ENCODE data around the gene PARD3. TPM values are rescaled to one million over a fixed set of nuclear protein-coding genes. Genes with fewer than 3 reads are reported as not detected.

The PARD3 gene
- total and polyA plus RNA-seq, 2 donors from 2014 or later, result 21.1 to 47.5 TPM

GRCh38 chr10:34523017-34523767 is 291.9 kb downstream of the PARD3 start:
- Histone ChIP-seq H3K9ac (ENCODE audit: low read length in 3 of 3) (no peak overlapping the region), H3K27me3 (ENCODE audit: control insufficient read depth, insufficient read depth, low read length) (no peaks in the 10 kb centered on the region), H3K9me3 (ENCODE audit: control insufficient read depth in 2 of 3, insufficient read depth in 1 of 3, low read length in 3 of 3) (no peaks in the 10 kb centered on the region), H3K4me3 (ENCODE audit: low read length in 3 of 3) (no peak overlapping the region), H3K36me3 (ENCODE audit: control insufficient read depth in 2 of 3, insufficient read depth in 3 of 3, low read length in 3 of 3) (no peaks in the 10 kb centered on the region), H3K27ac (ENCODE audit: low read depth in 2 of 2, low read length in 2 of 2) (no peak overlapping the region), H3K4me1 (ENCODE audit: control insufficient read depth in 2 of 3, insufficient read depth in 2 of 3, low read depth in 1 of 3, low read length in 3 of 3) (peaks cover 0 to 6% (median 3%) of the 10 kb centered on the region in 3 donors)
- TF ChIP-seq, protein P1, sequence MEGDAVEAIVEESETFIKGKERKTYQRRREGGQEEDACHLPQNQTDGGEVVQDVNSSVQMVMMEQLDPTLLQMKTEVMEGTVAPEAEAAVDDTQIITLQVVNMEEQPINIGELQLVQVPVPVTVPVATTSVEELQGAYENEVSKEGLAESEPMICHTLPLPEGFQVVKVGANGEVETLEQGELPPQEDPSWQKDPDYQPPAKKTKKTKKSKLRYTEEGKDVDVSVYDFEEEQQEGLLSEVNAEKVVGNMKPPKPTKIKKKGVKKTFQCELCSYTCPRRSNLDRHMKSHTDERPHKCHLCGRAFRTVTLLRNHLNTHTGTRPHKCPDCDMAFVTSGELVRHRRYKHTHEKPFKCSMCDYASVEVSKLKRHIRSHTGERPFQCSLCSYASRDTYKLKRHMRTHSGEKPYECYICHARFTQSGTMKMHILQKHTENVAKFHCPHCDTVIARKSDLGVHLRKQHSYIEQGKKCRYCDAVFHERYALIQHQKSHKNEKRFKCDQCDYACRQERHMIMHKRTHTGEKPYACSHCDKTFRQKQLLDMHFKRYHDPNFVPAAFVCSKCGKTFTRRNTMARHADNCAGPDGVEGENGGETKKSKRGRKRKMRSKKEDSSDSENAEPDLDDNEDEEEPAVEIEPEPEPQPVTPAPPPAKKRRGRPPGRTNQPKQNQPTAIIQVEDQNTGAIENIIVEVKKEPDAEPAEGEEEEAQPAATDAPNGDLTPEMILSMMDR (IDR thresholded peaks at IDR 0.05; ENCODE audit: borderline replicate concordance, extremely low read depth, insufficient read depth), result no peak
- DNase-seq, result no peak
- no peak for FAIRE-seq
- intact Hi-C loops (cut with DNase I), result no loop called here

DNA sequence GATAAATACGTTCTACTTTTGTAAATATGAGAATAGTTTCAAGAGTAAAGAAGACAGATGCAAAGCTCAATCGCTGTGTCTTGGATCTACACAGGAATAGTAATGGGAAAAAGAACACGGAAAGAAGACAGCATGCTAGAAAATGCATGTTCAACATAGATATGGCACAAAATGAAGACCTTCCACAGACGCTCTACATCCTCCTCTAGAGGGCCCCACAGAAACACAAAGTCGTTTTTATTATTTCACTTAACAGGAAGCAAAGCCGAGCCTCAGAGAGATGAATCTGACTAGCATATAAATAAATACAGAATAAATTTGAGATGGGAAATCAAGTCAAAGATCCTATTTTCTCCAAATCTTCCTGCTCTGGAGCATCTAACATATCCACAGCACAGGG is 292.6 kb downstream of the PARD3 start:
- peak in 1 of 5 donors; percentile 45 for DNase-seq
- Histone ChIP-seq H3K4me1 (ENCODE audit: control insufficient read depth in 2 of 3, insufficient read depth in 2 of 3, low read depth in 1 of 3, low read length in 3 of 3) (peaks cover 0 to 5% (median 3%) of the 10 kb centered on the region in 3 donors), H3K27ac (ENCODE audit: low read depth in 2 of 2, low read length in 2 of 2) (no peak overlapping the region), H3K4me3 (ENCODE audit: low read length in 3 of 3) (no peak overlapping the region), H3K27me3 (ENCODE audit: control insufficient read depth, insufficient read depth, low read length) (no peaks in the 10 kb centered on the region), H3K9ac (ENCODE audit: low read length in 3 of 3) (no peak overlapping the region), H3K9me3 (ENCODE audit: control insufficient read depth in 2 of 3, insufficient read depth in 1 of 3, low read length in 3 of 3) (no peaks in the 10 kb centered on the region), H3K36me3 (ENCODE audit: control insufficient read depth in 2 of 3, insufficient read depth in 3 of 3, low read length in 3 of 3) (no peaks in the 10 kb centered on the region)
- intact Hi-C loops (cut with DNase I), result no loop called here
- TF ChIP-seq, protein P1 (IDR thresholded peaks at IDR 0.05; ENCODE audit: borderline replicate concordance, extremely low read depth, insufficient read depth), result peak; percentile 14
- no peak for FAIRE-seq

GRCh38 chr10:34520510-34520909 is 294.6 kb downstream of the PARD3 start:
- TF ChIP-seq, protein P1 (IDR thresholded peaks at IDR 0.05; ENCODE audit: borderline replicate concordance, extremely low read depth, insufficient read depth), result no peak
- intact Hi-C loops (cut with DNase I), result no loop called here
- FAIRE-seq (no peak), DNase-seq (no peak)
- Histone ChIP-seq H3K4me1 (ENCODE audit: control insufficient read depth in 2 of 3, insufficient read depth in 2 of 3, low read depth in 1 of 3, low read length in 3 of 3) (no peaks in the 10 kb centered on the region), H3K4me3 (ENCODE audit: low read length in 3 of 3) (no peak overlapping the region), H3K9ac (ENCODE audit: low read length in 3 of 3) (no peak overlapping the region), H3K9me3 (ENCODE audit: control insufficient read depth in 2 of 3, insufficient read depth in 1 of 3, low read length in 3 of 3) (no peaks in the 10 kb centered on the region), H3K27ac (ENCODE audit: low read depth in 2 of 2, low read length in 2 of 2) (no peak overlapping the region), H3K27me3 (ENCODE audit: control insufficient read depth, insufficient read depth, low read length) (no peaks in the 10 kb centered on the region), H3K36me3 (ENCODE audit: control insufficient read depth in 2 of 3, insufficient read depth in 3 of 3, low read length in 3 of 3) (no peaks in the 10 kb centered on the region)

Data from kidney (tissue), 14 donors.